Activated naive CD4-positive, alpha-beta T cell treated with anti-CD3 and anti-CD28 coated beads for 36 hours (primary cell): ENCODE measurements around the gene C17orf114.

Experiments
- CTCF ChIA-PET: fragments of 350-600 bp; sonication (Branson Sonifier 250); formaldehyde crosslinking; loops from one replicate; lab custom pipeline; 2021; ENCODE audit warnings: antibody characterized with exemption; lab: Charles Lee
- DNase-seq: peaks from one replicate; pipeline ENCODE4 v3.0.0-alpha.2; 2020
- H3K27ac Mint-ChIP-seq: one replicate; pipeline ENCODE4 v1.8.0; 2021; ENCODE audit warnings: mild to moderate bottlenecking, mixed read lengths
- H3K27me3 Mint-ChIP-seq: one replicate; pipeline ENCODE4 v1.8.0; 2021; ENCODE audit warnings: low read depth, mixed read lengths
- H3K36me3 Mint-ChIP-seq: one replicate; pipeline ENCODE4 v1.8.0; 2021; ENCODE audit warnings: low read depth, mixed read lengths
- H3K4me1 Mint-ChIP-seq: one replicate; pipeline ENCODE4 v1.8.0; 2021; ENCODE audit warnings: low read depth, mixed read lengths
- H3K4me3 Mint-ChIP-seq: one replicate; pipeline ENCODE4 v1.8.0; 2021; ENCODE audit warnings: mild to moderate bottlenecking, moderate library complexity, mixed read lengths
- H3K9me3 Mint-ChIP-seq: one replicate; pipeline ENCODE4 v1.8.0; 2021; ENCODE audit warnings: mixed read lengths
- intact Hi-C: fragments of 100-400 bp; cut with micrococcal nuclease; formaldehyde crosslinking; loops from one replicate; pipeline ENCODE4 v1.15.1; 2023

C17orf114 gene

GRCh38 chr17:4802228-4802627 lies at the start of gene C17orf114:
Gene C17orf114, minus strand, starts transcription at chr17:4802328.
- Mint-ChIP-seq H3K4me3 (no peak within 1 kb of the TSS), H3K4me1 (peaks cover 17% of the 10 kb centered on the region), H3K9me3 (no peaks in the 10 kb centered on the region), H3K36me3 (peaks cover 12% of the 10 kb centered on the region), H3K27me3 (no peaks in the 10 kb centered on the region), H3K27ac (no peak within 1 kb of the TSS)
- CTCF ChIA-PET: no interaction called here
- intact Hi-C loops: no loop called here
- no peak for DNase-seq

GRCh38 chr17:4851084-4851483 lies 49.0 kb upstream of the C17orf114 start:
- Mint-ChIP-seq H3K4me1 (peaks cover 26% of the 10 kb centered on the region), H3K9me3 (peaks cover 3% of the 10 kb centered on the region), H3K4me3 (no peak overlapping the region), H3K27me3 (no peaks in the 10 kb centered on the region), H3K36me3 (peaks cover 2% of the 10 kb centered on the region), H3K27ac (no peak overlapping the region)
- intact Hi-C loops: no loop called here
- CTCF ChIA-PET: no interaction called here
- DNase-seq: no peak

DNA sequence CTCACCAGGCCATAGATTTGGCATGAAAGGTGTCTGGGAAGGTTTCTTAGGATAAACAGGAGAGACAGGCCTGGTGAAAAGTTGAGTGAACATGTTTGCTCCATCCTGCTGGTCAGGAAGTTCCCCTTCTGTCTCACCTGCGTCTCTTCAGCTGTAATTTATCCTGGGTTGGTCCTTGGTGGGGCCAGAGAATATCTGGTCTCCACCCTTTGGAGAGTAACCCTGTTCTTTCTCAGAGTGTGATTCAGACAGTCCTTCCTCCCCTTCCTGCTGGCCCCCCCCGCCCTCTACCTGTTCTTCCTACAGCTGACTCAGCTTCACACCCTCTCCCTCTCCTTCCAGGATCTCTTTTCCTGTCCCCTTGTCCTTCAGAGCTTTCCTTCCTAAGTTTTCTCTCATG lies 48.1 kb upstream of the C17orf114 start:
- CTCF ChIA-PET: interaction anchor here (0.7 kb wide), 1 partner anchor 18 kb away, joined by 6 read pairs; no protein-coding TSS in a partner anchor
- intact Hi-C loops: no loop called here
- Mint-ChIP-seq H3K4me1 (peaks cover 26% of the 10 kb centered on the region), H3K36me3 (no peaks in the 10 kb centered on the region), H3K9me3 (peaks cover 3% of the 10 kb centered on the region), H3K4me3 (no peak overlapping the region), H3K27me3 (no peaks in the 10 kb centered on the region), H3K27ac (no peak overlapping the region)
- DNase-seq: no peak

- H3K4me3 Mint-ChIP-seq: no peak overlapping the region
- intact Hi-C loops: no loop called here
- H3K9me3 Mint-ChIP-seq: peaks cover 3% of the 10 kb centered on the region
- CTCF ChIA-PET: interaction anchor here (0.7 kb wide), 1 partner anchor 139 kb away, joined by 3 read pairs; no protein-coding TSS in a partner anchor
- no peak overlapping the region for H3K27ac Mint-ChIP-seq
- no peaks in the 10 kb centered on the region for H3K27me3 Mint-ChIP-seq
- DNase-seq: no peak
- H3K4me1 Mint-ChIP-seq: peaks cover 24% of the 10 kb centered on the region
- peaks cover 1% of the 10 kb centered on the region for H3K36me3 Mint-ChIP-seq
Observed at GRCh38 chr17:4849011-4849536, 46.9 kb upstream of the C17orf114 start.

DNA sequence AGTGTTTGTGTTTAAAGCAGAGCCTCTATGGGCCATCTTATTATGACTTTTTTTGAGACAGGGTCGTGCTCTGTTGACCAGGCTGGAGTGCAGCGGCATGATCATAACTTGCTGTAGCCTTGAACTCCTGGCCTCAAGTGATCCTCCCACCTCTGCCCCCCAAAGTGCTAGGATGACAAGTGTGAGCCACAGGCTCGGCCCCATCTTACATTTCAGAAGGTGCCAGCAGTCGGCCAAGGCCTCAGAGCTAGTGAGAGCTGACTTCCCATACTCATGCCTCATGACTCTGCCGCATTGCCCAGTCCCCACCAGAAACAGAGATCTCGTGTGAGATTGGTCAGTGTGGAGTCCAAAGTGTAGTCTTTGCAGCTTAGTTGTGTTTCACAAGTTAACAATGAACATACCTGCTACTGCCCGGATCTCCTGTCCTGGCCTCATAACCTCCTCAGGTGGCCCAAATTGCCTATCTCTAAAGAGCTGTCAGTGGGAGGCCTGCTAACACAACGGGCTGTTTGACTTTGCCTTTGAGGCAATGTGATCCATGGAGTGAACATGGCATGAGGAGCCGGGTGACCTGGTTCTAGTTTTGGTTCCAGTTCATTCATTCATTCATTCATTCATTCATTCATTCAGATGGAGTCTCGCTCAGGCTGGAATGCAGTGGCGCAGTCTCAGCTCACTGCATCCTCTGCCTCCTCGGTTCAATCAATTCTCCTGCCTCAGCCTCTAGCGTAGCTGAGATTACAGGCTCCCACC lies 44.7 kb upstream of the C17orf114 start:
- CTCF ChIA-PET: no interaction called here
- no peak for DNase-seq
- Mint-ChIP-seq H3K4me3 (no peak overlapping the region), H3K4me1 (peaks cover 17% of the 10 kb centered on the region), H3K27me3 (no peaks in the 10 kb centered on the region), H3K36me3 (peaks cover 1% of the 10 kb centered on the region), H3K9me3 (no peaks in the 10 kb centered on the region), H3K27ac (no peak overlapping the region)
- intact Hi-C loops: no loop called here

- Mint-ChIP-seq H3K27me3 (no peaks in the 10 kb centered on the region), H3K4me1 (peaks cover 21% of the 10 kb centered on the region), H3K27ac (no peak overlapping the region), H3K9me3 (no peaks in the 10 kb centered on the region), H3K36me3 (peaks cover 3% of the 10 kb centered on the region), H3K4me3 (no peak overlapping the region)
- CTCF ChIA-PET: no interaction called here
- intact Hi-C loops: no loop called here
- no peak for DNase-seq
Observed at GRCh38 chr17:4845118-4845517, 43.0 kb upstream of the C17orf114 start.

DNA sequence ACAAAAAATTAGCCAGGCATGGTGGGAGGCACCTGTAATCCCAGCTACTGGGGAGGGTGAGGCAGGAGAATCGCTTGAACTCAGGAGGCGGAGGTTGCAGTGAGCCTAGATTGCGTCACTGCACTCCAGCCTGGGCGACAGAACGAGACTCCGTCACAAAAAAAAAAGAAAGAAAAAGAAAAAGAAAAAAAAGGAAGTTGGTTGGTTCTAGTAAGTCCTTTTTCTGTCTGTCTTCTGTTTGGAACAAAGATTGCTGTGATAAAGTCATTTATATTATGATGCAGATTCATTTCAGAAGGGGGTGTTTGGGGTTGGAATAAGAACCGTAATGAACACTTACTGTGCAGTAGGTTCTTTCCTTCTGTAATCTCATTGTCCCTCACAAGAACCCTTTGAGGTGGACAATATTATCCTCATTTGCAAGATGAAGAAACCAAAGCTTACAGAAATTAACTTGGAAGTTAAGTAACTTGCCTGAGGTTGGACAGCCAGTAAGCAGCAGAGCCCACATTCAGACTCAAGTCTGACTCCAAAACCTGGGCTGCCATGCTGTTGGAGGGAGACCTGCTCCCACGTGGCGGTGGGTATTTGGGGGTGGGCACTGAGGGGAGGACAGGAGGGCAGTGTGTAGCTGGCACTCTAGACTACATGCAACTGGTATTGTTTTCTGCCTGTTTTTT lies 41.3 kb upstream of the C17orf114 start:
- H3K4me3 Mint-ChIP-seq: no peak overlapping the region
- CTCF ChIA-PET: interaction anchor here (1.6 kb wide), 1 partner anchor 18 kb away, joined by 3 read pairs; no protein-coding TSS in a partner anchor
- H3K36me3 Mint-ChIP-seq: peaks cover 3% of the 10 kb centered on the region
- intact Hi-C loops: no loop called here
- no peak overlapping the region for H3K27ac Mint-ChIP-seq
- no peak for DNase-seq
- H3K27me3 Mint-ChIP-seq: no peaks in the 10 kb centered on the region
- H3K4me1 Mint-ChIP-seq: peaks cover 26% of the 10 kb centered on the region
- no peaks in the 10 kb centered on the region for H3K9me3 Mint-ChIP-seq

- Mint-ChIP-seq H3K4me1 (peaks cover 26% of the 10 kb centered on the region), H3K27me3 (no peaks in the 10 kb centered on the region), H3K4me3 (no peak overlapping the region), H3K9me3 (no peaks in the 10 kb centered on the region), H3K27ac (no peak overlapping the region), H3K36me3 (peaks cover 3% of the 10 kb centered on the region)
- intact Hi-C loops: no loop called here
- CTCF ChIA-PET: interaction anchor here (0.9 to 1.6 kb wide), 2 partner anchors 19 to 55 kb away, joined by 3 to 4 read pairs; no protein-coding TSS in a partner anchor
- no peak for DNase-seq
Observed at GRCh38 chr17:4842376-4842775, 40.2 kb upstream of the C17orf114 start.

DNA sequence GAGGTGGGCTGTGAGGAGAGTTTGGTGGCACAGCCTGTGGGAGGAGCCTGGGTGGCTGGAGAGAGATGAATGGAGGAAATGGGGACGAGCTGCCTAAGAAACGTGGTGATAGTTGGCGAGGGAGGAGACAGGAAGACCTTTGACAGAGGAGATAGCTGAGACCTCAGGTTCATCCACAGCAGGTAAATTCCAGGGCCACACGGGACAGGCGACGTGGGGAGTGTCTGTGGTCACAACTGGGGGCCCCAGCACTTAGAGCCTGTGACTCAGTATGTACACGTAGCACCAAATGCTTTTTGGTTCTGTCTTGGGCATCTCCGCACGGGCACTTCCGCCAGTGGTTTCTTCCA lies 38.7 kb upstream of the C17orf114 start:
- intact Hi-C loops: no loop called here
- Mint-ChIP-seq H3K4me3 (no peak overlapping the region), H3K36me3 (peaks cover 3% of the 10 kb centered on the region), H3K27ac (peak overlapping the region; percentile 68), H3K4me1 (peaks cover 32% of the 10 kb centered on the region), H3K27me3 (no peaks in the 10 kb centered on the region), H3K9me3 (no peaks in the 10 kb centered on the region)
- DNase-seq: peak; percentile 53
- CTCF ChIA-PET: interaction anchor here (0.5 kb wide), 1 partner anchor 86 kb away, joined by 5 read pairs; no protein-coding TSS in a partner anchor

DNA sequence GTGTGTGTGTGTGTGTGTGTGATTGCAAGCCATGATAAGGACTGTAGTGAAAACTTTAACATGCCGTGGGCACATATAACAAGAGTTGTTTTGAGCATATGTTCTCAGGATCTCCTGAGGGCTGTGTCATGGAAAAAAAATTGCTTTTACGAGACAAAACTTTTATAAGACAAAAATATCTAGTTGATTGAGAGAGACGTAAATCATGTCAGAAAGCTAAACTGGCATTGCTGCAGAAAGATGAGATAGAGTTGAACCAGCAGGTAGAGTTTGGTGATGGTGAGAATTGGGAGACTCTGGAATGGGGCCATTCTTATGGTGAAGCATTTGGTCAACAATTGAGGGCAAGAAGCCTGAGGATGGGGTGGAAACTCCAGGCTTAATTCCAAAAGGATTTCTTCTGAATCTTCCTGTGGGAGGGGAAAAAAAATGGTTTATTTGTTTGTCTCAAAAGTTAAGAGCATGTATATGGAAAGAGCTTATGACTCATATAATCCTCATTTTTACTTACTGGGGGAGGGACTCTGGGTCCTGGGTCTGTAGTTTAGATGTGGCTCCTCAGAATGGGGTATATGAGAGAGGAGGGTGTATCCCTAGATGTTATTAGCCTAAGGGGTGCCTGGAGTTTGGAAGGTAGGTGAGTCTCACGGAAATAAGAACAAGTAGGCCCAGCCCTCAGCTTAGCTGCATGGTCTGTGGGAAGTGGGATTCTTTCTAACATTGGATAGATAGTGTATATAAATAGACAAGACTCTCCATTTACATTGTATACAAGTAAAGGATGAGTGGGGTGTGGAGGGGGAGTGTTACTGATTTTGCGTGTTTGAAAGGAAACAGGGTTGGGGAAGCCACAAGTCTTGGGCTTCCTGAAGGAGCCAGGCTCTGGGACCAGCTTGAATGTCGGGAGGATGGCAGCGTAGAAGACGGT lies 38.1 kb upstream of the C17orf114 start:
- no peak overlapping the region for H3K4me3 Mint-ChIP-seq

DNA sequence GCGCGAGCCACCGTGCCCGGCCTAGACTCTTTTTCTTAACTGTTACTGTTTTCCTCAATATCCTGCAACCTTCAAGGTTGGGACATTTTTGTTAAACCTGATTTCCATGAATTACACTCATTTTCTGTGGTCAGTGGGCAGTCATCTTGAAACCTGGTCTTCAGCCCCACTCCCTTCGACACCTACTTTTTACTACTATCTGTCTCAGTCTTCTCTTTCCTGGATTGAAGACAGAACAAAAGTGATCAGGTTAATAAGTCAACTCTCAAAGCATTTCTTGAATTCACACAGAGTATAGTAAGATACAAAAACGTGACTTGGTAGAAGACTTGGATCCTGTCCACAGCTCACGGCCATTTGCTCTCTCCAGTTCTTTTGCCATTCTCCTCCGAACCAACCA lies 37.1 kb upstream of the C17orf114 start:
- peaks cover 2% of the 10 kb centered on the region for H3K36me3 Mint-ChIP-seq
- intact Hi-C loops: no loop called here
- H3K9me3 Mint-ChIP-seq: no peaks in the 10 kb centered on the region
- no peaks in the 10 kb centered on the region for H3K27me3 Mint-ChIP-seq
- DNase-seq: no peak
- no peak overlapping the region for H3K4me3 Mint-ChIP-seq
- H3K4me1 Mint-ChIP-seq: peaks cover 46% of the 10 kb centered on the region
- H3K27ac Mint-ChIP-seq: no peak overlapping the region
- CTCF ChIA-PET: no interaction called here

More for the DNA sequence above, 38.1 kb upstream of the C17orf114 start:
- Mint-ChIP-seq H3K27ac (peak overlapping the region; percentile 68), H3K27me3 (no peaks in the 10 kb centered on the region), H3K9me3 (no peaks in the 10 kb centered on the region), H3K4me1 (peaks cover 36% of the 10 kb centered on the region), H3K36me3 (peaks cover 3% of the 10 kb centered on the region)
- CTCF ChIA-PET: no interaction called here
- DNase-seq: no peak
- intact Hi-C loops: no loop called here

- DNase-seq: no peak
- Mint-ChIP-seq H3K4me3 (no peak overlapping the region), H3K36me3 (peaks cover 2% of the 10 kb centered on the region), H3K4me1 (peaks cover 51% of the 10 kb centered on the region), H3K27me3 (no peaks in the 10 kb centered on the region), H3K27ac (no peak overlapping the region), H3K9me3 (no peaks in the 10 kb centered on the region)
- intact Hi-C loops: no loop called here
- CTCF ChIA-PET: interaction anchor here (2.8 kb wide), 1 partner anchor 49 kb away, joined by 9 read pairs; the partner anchor contains the start of gene GLTPD2
Observed at GRCh38 chr17:4838309-4838785, 36.2 kb upstream of the C17orf114 start.
